HG02884 (cell line): ENCODE data around the gene LAMA2.

Experiments
- ATAC-seq: cut with Tn5 transposase; IDR thresholded peaks from one replicate; pipeline ENCODE4 v1.9.1; 2021; ENCODE audit warnings: mild to moderate bottlenecking, moderate library complexity; ENCODE audit not compliant: unreplicated experiment

Gene LAMA2, protein sequence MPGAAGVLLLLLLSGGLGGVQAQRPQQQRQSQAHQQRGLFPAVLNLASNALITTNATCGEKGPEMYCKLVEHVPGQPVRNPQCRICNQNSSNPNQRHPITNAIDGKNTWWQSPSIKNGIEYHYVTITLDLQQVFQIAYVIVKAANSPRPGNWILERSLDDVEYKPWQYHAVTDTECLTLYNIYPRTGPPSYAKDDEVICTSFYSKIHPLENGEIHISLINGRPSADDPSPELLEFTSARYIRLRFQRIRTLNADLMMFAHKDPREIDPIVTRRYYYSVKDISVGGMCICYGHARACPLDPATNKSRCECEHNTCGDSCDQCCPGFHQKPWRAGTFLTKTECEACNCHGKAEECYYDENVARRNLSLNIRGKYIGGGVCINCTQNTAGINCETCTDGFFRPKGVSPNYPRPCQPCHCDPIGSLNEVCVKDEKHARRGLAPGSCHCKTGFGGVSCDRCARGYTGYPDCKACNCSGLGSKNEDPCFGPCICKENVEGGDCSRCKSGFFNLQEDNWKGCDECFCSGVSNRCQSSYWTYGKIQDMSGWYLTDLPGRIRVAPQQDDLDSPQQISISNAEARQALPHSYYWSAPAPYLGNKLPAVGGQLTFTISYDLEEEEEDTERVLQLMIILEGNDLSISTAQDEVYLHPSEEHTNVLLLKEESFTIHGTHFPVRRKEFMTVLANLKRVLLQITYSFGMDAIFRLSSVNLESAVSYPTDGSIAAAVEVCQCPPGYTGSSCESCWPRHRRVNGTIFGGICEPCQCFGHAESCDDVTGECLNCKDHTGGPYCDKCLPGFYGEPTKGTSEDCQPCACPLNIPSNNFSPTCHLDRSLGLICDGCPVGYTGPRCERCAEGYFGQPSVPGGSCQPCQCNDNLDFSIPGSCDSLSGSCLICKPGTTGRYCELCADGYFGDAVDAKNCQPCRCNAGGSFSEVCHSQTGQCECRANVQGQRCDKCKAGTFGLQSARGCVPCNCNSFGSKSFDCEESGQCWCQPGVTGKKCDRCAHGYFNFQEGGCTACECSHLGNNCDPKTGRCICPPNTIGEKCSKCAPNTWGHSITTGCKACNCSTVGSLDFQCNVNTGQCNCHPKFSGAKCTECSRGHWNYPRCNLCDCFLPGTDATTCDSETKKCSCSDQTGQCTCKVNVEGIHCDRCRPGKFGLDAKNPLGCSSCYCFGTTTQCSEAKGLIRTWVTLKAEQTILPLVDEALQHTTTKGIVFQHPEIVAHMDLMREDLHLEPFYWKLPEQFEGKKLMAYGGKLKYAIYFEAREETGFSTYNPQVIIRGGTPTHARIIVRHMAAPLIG (N-terminal part only)

DNA sequence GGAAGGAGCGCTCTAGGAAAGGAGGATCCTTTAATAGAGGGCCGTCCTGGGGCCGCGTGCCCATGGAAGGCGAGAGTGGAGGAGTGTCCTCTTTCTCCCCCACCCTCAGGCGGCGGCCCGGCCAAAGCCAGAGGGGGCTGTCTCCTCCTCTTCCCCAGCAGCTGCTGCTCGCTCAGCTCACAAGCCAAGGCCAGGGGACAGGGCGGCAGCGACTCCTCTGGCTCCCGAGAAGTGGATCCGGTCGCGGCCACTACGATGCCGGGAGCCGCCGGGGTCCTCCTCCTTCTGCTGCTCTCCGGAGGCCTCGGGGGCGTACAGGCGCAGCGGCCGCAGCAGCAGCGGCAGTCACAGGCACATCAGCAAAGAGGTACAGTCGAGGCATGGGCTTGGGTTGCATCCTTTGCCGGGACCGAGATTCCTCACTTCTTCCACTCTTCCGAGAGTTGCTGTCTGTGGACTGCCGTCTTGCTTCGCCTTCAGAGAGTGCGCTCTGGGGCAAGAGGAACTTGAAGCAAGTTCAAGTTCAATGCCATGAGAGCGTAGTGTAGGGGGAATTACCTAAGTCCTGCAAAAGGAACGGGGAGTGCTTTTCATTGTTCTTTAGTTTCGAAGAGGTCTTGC lies at the start of gene LAMA2:
LAMA2 (plus strand) TSS at position 148 of the 621 bp plus-strand sequence; CDS start at position 256, 108 bp downstream.
- ATAC-seq: no peak

DNA sequence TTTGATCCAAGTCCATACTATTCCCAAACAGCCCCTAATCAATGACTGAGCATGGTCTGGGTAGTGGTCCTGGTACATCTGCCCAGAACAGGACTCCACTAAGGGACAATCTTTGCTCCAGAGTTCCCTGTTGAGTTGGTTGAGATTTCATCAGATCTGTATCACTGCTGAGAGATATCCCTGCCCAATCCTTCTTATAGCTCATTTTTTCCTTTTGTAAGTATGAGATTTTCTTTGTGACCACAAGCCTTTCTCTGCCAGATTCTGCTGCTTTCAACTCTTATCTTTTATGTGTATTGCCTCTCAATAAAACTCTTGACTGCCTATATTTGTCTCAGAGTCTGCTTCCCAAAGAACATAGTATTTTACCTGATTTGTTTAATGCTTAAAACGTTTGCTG lies 46.2 kb upstream of the LAMA2 start:
- ATAC-seq: no peak

DNA sequence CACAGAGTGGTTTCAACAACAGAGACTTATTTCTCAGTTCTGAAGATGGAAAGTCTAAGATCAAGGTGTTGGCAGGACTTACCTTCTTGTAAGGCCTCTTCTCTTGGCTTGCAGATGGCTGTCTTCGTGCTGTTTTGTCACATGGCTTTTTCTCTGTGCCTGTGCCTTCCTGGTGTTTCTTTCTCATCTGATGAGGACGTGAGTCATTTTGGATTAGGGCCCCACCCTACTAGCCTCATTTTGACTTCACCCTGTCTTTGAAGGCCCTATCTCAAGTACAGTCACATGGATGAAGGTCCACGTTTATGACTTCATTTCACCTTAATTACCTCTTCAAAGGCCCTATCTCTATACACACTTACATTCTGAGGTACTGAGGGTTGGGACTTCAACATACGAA lies 41.4 kb upstream of the LAMA2 start:
- ATAC-seq: no peak

DNA sequence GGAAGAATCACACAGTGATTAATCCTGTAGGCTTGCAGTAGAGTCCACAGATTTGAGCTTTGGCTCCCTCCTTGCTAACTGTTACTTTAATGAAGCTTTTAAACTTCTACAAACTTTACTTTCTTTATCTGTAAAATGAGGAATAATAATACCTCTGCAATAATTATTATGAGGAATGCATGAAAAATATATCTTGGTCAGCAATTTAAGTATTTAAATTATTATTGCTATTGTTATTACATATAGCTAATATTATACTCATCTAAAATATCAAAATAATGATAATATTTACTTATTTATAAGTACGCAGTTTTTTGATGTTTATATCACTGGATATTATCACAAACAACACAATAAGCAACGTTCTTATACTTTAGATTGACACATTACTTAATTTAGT lies 38.3 kb upstream of the LAMA2 start:
- ATAC-seq: no peak

DNA sequence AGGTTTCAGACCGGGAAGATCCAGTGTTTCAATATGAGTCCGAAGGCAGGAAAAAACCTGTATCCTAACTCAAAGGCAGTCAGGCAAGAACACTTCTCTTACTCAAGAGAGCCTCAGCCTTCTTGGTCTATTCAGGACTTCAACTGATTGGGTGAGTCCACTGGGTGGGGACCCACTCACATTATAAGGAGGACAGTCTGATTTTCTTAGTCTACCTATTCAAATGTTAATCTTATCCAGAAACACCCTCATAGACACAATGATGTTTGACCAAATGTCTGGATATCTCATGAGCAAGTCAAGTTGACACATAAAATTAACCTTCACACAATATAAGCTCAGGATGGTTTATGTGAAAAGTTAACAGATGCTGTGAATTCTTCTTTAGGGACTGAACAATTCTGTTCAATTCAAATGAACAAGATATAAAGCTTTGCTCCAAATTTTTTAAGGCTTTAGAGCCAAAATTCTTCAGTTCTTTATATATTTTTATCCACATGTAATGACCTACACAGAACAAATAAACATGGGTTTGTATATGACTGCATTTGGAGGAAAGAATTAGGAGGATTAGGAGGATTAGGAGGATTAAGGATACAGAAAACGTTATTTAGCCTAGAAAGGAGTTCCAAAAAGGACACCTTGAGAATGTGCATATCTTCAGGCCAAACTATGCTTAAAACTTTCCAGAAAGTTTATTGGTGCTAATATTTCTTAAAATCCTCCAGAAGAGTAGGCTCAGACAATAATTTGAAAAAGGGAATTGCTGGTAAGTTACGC lies 35.3 kb upstream of the LAMA2 start:
- no peak for ATAC-seq

DNA sequence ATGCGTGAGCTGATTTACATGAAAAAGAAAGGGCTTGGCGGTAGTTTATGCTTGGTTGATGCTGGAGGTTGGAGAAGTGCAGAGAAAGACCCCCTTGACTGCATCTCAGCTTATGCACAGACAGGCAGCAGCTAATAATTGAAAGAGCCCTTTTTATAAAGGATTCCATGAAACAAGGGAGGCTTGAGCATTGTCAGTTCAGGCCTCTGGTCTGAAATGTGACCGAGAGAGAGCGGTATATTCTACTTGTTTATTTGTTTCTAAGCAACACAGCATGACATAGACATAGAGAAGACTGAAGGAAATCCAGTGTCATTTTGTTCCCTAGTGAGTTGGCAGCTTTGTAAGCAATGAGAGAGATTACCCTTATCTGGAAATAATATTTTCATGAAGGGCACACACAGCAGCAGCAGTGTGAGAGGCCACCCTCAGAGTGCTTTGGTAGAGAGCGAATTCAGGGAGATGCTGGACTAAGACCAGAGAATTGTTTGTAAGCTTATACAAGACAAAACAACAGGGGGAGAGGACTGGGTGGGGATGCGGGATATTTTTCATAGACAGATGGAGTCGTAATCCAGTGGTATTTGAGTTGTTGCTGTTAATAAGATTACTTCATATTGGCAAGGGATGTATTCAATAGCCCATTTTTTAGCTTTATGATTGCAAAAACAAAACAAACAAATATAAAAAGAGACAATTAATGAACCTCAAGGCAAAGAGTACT lies 34.6 kb upstream of the LAMA2 start:
- ATAC-seq: no peak

DNA sequence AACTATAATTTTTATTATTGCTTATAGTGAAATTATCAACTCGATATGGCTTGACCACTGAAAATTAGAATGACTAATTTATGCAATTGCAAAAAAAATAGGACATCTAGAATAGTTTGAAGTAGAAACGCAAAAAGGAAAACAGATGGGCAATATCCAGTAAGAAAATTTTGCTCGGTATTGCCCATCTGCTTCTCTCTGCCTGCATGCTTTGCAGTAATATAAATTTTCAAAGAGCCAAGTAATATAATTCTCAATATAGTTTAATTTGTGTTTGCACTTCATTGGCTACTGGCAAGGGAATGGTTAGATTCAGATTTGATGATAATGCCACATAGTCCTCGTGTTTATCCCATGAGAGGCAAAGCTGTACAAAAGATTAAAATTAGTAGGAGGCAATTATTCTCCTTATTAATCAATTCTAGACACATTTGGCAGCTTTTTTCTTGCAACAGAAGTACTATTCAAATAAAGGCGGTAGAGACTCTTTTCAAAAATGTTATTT lies 27.3 kb upstream of the LAMA2 start:
- ATAC-seq: no peak

DNA sequence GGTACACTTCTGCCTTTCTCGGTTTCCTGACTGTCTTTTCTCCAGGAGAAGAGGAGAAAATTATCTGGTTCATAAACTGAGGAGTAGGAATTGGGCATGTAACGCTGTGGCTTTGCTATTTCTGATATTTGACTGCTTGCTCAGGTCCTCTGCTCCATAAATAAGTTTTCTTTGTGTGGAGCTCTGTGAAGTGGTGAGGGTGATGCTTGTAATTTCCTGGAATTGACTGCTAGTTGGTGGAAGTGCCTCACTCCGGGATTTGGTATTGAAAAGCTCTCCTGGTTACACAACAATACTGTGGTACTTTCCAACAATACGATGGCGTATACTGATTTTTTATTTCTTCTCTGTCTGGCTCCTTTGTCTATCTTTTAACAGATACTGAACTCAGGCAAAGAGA lies 25.1 kb upstream of the LAMA2 start:
- no peak for ATAC-seq

DNA sequence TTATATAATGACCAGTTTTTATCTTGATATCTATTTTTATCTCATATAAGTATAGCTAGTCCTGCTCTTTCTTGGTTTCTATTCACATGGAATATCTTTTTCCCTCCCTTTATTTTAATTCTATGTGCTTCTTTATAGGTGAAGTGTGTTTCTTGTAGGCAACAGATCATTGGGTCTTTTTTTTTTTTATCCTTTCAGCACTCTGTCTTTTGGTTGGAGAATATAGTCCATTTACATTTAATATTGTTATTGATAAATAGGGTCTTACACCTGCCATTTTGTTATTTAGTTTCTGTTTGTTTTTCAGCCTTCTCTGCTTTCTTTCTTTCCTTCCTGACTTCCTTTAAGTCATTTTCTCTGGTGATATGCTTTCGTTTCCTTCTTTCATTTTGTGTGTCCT lies 22.2 kb upstream of the LAMA2 start:
- ATAC-seq: no peak

DNA sequence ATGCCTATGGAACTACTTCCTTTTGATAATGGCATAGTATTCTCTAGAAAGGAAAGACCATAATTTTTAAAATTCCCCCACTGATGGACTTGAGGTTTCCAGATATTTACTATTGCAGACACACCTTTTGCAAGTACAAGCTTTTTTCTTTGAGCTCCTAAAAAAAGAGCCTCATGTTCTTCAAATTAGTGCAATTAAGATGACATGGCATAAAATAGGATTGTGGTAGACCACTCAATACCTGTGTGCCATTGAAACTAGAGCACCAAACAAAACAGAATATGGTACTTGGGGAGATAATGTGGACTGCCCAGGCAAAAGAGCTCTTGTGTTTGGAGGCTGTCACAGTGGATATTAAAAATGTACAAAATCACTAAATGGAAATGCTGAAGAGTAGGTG lies 19.0 kb upstream of the LAMA2 start:
- no peak for ATAC-seq

DNA sequence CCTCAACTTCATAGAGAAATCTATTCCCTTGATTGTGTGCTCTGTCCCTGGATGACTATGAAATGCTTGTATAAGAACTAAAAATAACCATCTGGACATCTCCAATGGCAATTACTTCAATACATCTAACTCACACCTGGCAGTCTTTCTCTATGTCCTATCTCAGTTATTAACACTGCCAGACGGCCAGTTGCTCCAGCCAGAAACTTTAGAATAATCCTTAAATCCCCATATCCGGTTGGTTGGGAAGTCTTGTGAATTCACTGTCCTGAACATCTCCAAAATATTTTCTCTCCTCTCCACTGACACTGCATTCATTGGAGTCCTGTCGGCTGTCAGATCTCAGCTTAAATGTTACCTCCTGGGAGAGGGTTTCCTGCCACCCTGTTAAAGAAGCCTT lies 12.2 kb upstream of the LAMA2 start:
- ATAC-seq: no peak

DNA sequence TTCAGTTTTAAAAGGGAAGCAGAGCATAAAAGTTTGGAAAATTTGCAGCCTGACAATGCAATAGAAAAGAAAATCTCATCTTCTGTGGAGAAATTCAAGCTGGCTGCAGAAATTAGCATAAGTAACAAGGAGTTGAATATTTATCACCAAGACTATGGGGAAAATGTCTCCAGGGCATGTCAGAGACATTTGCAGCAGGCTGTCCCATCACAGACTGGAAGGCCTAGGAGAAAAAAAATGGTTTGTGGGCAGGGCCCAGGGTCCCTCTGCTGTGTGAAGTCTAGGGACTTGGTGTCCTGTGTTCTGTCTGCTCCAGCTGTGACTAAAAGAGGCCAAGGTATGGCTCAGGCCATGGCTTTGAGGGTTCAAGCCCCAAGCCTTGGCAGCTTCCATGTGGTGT lies 8.1 kb upstream of the LAMA2 start:
- ATAC-seq: no peak

DNA sequence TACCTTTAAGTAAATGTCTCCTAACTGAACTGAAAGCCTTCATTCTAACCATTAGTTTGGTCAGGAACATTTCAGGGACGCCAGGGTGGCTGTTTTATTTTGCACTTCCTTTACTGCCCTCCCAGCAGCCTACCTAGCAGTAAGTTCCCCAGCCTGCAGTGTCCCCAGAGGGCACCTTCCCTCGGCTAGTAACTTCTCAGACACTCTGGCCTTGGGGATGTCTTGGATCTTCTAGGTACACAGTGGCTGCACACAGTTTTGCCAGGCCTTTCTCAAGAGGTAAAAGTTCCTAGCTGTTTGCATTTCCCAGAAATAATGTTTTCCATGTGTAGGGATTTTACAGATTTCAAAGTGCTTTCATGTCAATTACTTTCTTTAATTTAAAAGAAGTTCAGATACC lies 378 bp upstream of the LAMA2 start:
- no peak for ATAC-seq

DNA sequence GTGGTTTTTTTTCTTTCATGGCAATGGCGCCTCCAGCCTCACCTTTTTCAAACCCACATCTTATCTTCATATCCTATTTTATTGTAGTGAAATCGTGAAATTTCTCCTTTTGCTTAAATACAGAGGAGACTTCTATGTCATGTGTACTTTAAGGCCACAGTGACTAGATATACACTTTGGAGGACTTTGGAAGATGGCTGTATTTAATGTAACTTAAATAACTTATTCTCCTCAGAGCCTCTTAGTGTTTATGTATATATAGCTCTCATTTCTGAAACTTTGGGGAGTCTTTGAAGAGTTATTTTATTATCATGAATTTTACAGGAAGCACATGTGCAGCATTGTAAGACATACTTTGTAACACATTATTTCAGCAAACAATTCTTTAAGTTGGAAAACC lies 968 bp downstream of the LAMA2 start:
- ATAC-seq: no peak

DNA sequence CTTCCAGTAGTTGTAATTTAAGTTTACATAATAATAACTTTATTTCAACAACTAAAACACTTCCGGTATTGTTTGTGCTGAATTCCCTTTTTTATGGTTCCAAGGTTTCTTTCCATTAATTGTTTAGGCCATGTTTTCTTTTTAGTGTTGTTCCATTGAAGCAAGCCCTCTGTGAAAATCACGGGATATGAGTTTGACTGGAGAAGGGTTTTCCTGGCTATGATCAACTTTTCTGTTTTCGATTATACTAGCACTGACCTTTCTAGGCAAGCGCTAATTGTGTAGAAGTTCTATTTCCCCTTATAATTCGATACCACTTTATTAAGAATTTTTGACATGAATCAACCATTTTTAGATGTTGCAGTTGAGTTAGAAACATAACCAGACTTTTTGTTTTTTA lies 2.4 kb downstream of the LAMA2 start:
- ATAC-seq: no peak

DNA sequence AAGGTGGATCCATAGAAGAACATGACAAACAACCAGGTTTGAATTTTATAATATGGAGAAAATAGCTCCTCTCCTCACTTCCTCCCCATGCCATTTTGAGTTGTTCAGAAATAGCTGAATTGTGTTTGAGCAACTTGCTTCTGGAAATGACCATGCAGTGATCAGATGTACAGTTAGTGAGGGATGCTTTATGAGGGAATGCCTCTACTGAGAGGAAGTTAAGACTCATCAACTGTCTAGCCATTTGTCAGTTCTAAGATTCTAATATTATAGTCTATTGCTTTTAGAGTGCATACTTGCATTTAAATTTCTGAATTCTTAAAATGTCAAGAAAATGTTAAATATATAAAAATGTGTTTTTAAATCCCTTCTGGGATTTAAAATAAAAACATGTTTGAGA lies 3.8 kb downstream of the LAMA2 start:
- ATAC-seq: no peak

DNA sequence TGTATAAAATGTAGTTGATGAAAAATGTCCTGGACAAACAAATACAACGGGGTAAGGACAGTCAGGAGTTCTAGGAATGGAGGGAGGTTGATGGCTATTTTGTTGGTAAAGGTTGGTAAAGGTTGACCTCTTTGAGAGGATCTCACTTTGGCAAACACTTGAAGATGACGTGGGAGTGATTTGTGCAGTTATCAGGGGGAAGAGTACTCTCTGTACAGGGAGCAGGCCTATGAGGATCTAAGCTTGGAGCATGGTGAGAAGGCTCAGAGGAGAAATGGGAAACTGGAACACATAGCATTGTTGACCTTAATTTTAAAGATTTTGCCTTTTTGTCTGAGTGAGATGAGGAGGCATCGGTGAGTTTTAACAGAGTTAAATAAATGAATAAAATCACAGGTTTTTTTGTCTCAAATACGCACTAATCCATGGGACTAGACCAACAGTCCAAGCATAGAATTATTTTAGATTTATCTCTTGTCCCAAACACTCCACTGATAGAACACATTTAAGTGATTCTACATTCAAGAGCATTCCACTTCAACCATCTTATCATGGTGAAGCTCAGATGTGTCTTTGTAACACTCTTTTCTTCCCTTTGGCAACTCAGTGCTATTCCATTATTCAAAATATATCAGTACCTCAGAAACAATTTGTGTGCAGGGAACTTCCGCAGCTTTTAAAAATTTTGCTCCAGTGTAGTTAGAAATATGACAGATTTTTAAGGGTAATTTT lies 5.7 kb downstream of the LAMA2 start:
- no peak for ATAC-seq

DNA sequence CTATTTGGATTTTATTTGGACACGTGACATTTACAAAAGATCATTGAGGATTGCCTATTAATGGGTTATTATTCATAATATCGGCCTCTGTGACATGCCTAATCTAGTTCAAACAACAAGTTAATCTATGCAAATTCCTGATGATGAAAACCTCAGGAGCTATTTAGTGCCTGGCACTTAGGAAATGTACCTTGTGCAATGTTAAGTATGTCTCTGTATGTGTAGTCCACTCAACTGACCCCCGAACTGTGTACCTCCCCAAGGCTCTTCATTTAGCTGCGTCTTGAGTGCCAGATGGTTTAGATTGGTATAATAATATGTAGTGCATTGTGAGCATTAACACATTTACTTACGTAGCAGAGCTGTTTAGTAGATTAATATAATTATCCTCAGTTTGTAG lies 6.9 kb downstream of the LAMA2 start:
- ATAC-seq: no peak

DNA sequence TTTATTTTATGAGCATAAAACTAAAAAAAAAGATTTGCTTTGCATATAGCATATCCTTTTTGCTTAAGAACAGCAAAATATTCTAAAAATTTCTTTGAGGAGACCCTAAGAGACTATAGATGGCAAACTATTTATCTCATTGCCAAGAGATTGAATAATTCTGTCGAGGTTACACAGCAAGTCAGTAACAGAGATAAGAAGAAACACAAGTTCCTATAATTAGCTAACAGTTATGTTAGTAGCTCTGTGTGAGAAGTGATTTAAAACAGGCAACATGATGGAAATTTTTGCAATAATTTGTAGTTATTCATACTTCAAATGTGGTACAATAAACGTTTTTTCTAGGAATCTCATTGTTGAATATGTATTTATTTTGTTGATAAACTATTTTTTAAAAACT lies 9.1 kb downstream of the LAMA2 start:
- ATAC-seq: no peak
